Measurements from ENCODE around the gene TRABD2B.

GRCh38 chr1:47795102-47795501 is 202.1 kb downstream of the TRABD2B start:
- TF ChIP-seq POLR2A (IDR thresholded peaks at IDR 0.05), result no peak
- no peak for TF ChIP-seq CTCF (IDR thresholded peaks at IDR 0.05)
